Cerebellar nuclear complex (tissue), 1 donor: ENCODE data around the gene NR2F2.

Experiments
- DNase-seq, 2 experiments: peaks; one replicate each; lab custom pipeline; 2025; lab: John Stamatoyannopoulos, UW

Gene NR2F2

GRCh38 chr15:96353930-96354730 is 23.6 kb downstream of the NR2F2 start:
- DNase-seq, result no peak

- DNase-seq, result no peak
Measured at GRCh38 chr15:96354731-96355567, 24.4 kb downstream of the NR2F2 start.

DNA sequence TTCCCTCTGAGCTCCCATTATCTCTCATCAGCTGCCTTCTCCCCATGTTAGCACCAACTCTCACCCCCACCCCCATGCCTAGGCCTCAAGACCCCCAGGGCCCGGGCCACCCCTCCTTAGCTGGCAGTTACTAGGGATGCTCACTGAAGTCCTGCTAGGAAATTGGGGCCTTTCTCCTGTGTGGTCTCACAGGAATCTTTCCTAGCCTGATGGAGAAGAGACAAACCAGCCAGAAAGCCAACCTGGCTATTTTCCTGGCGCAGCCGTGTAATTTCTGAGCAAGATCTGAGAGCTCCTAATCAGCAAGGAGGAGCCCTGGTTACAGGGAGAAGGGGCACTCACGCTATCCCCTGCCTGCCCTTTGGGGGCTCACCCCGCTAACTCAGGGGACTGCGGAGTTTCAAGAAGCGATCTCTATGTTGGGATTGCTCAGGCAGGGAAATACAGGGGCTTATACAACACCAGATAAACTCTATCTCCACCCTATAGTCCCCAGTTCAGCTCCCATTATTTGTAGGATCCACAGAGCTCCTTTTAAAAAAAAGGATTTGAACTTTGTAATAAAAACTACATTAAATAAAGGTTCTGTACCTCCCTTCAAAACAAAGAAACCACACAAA is 25.2 kb downstream of the NR2F2 start:
- DNase-seq, result no peak

GRCh38 chr15:96356494-96357455 is 26.3 kb downstream of the NR2F2 start:
- no peak for DNase-seq

DNA sequence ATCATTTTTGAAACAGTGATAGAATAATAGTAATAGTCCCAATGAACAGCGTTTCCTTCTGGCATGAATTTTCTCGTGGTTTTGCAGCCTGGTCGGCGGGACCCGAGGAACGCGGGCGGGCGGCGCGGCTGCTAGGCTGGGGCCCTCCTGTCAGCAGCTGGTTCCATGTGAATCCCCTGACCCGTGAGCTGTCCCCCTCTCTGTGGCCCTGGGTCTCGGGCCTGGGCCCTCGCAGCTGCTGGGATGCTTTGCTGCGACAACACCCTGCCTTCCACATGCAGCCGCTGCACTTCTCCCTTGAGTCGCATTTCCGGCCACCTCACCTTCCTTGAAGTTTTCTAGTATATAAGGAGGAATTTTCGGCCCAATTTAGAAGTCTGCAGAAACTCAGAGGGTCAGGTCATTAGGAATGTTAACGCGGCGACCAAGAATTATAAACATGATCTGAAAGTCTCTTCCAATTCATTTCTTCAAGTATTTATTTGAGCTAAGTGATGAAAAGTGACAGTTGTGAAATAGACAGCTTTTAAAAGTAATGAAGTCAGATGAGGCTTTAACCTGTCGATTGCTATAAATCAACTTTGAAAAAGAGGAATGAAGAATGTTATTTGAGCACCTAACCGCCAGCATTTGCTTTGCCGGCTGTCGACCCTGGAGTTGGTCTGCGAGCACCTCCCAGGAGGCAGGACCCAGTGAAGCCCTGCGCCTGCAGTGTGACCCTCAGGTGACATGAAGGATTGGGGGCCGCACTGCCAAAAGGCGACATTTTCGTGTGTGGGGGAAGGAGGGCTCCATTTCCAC is 27.7 kb downstream of the NR2F2 start:
- no peak for DNase-seq

DNA sequence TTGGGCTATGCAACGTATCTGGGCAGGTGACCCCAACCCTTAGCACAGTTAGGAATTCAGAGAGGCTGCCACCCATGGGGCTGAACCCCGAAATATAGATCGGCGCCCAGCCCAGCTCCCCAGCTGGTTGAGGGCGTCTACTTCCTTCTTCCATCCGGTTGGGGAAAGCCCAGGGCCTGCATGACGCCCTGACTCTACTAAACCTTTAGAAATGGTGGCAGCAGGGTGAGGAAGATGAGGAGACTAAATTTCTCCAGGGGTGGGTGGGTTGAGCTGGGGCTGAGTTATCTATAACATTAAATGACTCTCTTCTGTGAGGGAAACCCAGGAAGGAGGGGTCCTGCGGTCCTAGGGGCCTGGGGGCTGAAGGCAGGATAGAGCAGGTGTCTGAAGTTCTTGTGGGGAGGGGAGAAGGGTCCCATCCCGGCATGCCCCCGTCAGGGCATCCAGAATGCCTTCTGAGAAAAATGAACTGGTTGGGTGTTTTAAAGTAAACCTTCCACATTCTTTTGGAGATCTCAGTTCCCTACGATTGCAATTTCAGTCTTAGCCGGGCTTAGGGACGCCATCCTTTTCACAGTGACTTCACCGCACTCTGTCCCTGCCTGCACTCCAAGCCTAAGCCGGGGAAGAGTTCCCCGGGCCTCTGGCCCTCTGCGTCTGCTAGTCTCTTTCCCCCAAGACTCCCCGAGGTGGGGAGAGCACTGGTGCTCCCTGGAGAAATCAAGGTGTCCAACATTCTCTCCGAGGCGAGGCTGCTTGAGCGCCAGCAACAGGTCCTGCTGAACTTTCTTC is 28.5 kb downstream of the NR2F2 start:
- DNase-seq, result no peak

DNA sequence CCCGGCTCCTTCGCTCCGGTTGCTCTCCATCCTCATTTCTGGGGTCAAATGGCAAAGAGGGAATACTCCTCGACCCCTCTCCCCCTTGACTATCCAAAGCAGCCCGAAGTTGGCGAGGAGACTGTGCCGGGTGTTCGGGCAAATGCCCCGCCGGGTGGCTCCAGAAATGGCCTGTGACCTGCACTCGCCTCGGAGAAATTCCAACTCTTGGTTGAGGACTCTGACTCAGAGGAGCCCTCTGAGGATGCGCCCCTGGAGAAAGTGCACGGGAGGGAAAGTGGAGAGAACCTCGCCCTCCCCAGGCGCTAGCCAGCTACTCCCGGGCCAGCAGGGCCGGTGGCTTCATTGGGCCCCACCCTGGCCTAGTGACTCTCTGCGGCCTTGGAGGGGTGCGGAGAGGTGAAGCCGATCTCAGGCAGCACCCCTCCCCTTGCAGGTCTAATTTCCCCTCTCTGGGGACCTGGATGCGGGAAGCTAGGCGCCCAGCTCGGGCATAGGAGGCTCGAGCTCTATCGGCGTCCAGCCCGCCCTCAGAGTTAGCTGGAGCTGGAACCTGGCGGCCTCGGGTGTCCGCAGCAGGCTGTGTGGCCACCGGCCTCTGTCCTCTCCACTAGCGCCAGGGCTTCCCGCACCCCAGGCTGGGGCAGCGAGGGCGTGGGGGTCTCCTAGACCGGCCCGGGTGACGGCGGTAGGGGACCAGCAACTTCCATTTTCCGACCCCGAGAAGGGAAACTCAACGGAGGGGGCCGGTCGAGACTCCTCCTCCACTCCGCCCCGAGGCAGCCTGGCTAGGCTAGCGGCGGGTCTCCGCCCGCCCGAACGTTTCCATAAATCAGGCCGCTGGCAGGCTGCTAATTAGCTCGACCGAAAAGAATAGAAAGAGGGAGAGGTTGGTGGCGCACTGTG is 29.4 kb downstream of the NR2F2 start:
- no peak for DNase-seq

DNA sequence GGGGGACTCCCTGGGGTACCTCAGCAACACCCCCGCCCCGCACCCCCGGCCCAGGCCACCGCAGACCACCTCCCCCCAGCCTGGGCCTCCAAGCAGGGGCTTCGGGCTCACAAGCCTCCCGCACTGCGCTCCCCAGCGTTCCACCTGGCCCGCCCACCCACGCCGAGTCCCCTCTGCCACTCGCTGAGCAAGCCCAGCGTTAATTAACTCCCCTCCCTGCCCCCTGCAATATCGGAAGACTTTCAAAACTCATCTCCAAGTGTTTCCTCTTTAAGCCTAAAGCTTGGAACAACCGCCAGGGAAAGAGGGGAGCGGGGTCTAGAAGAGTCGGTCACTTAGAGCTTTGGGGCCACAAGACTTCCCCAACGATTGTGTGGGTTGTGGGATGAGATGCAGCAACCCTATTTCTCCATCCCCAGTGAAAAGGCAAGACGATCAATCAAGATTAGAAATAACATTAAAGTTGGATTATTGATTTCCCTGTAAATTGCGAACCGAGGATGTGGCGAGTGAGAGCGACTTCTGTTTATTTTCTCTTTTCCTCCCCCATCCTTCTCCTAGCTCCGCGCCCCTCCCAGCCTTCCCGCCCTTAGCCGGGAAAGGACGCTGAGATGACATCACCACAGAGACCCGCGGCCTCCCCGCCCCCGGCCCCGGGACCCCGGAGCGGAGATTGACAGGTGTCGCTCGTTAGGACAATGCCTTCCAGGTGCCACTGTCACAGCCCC is 30.2 kb downstream of the NR2F2 start:
- DNase-seq, result no peak

DNA sequence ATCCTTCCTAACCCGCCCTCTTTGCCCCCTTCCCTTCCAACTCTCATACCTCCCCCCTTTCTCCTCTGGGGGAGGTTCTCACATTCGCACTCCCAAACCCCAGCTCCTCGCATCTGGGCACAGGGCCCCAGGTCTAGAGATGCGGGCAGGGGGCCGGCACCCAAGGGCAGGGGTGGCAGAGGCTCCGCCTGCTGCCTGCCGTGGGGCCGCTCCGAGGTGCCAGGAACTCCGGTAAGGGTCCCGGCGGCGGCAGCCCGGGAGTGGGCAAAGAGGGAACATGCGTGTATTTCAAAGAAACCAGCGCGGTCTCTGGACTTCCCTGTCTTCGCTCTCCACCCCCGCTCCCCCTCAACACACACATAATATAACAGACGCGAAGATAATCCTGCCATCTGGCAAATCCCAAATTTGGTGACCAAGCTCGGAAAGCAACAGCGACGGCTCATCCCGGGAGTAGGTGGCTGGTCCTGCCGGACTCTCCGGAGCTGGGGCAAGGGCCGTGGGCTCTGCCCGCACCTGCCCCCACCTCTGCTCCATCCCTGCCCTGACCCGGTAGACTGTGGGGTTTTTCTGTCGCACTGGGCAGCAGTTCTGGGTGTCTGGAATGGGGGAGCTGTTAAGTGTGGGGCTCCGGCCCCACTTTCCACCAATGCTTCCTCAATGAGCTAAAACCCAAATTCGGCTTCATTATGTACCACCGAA is 31.0 kb downstream of the NR2F2 start:
- DNase-seq, result no peak

DNA sequence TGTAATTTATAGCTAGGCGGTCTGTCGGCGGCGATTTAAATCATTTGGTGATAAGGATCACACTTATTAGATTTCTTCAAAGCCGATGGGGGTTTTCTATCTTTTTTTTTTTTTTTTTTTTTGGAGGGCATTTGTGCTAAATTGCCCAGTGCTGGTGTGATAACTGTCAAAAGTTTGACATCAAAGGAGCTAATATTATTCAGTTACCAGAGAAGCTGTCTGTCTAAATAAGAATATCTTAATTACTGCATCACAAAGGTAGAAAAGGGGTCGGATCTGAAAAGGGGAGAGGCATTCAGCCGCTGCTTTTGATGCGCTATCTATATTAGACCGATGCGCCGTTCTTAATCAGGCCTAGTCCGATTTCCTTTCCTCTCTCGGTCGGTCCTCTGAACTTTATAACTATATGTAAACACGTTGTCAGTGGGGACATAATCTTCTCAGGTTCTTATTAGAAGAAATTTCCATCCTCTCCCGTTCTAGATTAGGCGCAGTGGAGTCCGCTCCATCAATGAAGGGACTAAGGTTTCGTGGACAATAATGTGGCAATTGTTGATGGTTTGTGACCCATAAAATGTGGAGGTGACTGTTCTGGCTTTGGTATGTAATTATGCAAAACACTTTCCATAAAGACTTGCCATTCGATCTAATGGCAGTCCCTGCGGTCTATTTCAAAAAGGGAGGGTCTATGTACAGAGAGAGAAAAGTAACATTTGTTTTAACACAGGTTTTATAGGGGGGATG is 31.7 kb downstream of the NR2F2 start:
- DNase-seq, result no peak

- DNase-seq, result no peak
Measured at GRCh38 chr15:96362755-96363651, 32.5 kb downstream of the NR2F2 start.

GRCh38 chr15:96363707-96364106 is 33.2 kb downstream of the NR2F2 start:
- DNase-seq, result no peak

DNA sequence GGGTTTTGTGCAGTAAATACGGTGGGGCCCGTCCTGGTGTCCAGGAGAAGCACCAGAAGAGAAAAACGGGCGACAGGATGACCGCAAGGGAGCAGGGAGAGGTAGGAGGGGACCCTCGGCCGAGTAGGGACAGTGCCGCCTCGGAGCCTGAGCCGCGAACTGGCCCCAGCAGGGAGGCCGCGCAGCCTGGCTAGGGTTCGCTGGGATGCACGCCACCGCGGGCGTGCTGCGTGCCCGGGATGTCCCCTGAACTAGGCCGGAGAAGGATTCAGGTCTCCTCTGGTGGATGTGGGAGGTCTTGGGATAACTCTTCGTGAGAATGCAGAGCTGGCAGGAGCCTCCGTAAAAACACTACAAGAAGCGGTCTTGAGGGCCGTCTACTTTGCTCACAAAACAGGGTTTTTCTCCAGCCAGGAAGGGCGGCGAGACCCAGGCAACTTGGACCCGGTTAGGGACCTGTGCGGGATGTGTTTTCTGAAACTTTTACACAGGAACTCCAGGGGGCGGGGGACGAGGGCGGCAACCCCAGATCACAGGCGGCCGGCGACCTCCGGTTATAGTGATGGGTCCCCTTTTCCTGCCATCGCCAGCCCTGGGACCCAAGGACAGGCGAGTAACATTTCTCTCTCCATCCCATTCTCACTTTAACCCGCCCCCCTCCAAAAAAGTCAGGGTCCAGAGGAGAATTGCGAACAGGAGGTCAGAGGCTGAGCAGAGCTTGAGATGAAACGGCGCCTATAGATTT is 35.5 kb downstream of the NR2F2 start:
- no peak for DNase-seq

- no peak for DNase-seq
Measured at GRCh38 chr15:96366526-96366877, 36.0 kb downstream of the NR2F2 start.
